ENCODE measurements around the gene RBM4.
"Not testable (repeated sequence)": the region's sequence is repeated elsewhere in the genome, so short reads cannot be mapped to it uniquely, and the experiment has no call there.

Gene RBM4

DNA sequence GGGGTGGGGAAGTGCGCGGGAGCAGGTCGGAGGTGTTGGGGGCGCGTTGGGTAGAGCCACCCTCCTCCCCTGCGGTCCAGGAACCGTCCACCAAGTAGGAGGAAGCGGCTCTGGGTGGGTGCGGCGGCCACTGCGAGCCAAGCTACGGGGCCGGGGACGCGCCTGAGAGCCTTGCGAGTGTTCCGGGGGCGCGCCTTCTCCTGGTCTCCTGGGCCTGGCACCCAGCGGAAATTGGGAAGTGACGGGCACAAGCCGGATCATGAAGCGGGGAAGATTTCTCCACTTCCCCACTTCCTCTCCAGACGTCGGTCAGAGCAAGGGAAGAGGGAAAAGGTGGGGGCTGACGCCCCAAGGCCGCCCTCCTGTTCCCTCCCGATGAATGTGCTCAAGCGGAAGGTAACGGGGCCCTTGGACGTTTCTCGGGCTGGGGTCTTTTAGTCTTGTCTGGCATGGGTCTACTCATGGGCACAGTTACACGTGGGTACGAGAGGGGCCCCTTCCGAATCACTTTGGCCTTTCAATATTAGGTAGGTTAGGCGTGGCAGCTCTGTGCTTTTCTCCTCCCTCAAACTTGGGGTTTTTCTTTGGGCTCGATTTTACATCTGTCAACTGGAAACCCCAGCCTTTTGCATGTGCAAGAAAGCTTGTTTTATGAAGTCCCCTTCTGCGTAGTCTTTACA, 21.2 kb upstream of the RBM4 start:
- no peak for DNase-seq

DNA sequence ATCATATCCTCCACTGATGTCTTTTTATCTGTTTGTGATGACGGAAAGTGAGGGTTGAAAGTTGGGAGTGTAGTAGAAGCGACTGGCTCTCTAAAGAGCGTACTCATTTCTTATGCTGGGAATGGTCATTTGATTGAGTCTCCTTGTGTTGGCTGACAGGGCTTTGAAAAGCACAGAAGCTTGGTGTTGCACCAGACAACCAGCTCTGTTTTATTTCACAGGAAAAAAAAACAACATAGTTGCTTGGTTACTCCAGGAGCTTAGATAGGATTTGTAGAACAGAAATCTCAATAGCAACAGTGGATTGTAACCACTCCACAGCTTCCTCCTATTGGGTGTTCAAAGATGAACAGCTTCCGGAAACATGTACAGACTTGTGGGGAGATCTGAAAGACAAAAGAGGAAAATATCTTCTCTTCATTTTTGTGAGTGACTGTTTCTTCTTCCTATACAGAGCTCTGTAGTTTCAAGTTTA, 19.4 kb upstream of the RBM4 start:
- DNase-seq: no peak

DNA sequence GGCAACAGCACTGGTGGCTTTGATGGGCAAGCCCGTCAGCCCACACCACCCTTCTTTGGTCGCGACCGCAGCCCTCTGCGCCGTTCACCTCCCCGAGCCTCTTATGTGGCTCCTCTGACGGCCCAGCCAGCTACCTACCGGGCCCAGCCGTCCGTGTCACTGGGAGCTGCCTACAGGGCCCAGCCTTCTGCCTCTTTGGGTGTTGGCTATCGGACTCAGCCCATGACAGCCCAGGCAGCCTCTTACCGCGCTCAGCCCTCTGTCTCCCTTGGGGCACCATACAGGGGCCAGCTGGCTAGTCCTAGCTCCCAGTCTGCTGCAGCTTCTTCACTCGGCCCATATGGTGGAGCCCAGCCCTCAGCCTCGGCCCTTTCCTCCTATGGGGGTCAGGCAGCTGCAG, 14.1 kb upstream of the RBM4 start:
- DNase-seq: no peak

DNA sequence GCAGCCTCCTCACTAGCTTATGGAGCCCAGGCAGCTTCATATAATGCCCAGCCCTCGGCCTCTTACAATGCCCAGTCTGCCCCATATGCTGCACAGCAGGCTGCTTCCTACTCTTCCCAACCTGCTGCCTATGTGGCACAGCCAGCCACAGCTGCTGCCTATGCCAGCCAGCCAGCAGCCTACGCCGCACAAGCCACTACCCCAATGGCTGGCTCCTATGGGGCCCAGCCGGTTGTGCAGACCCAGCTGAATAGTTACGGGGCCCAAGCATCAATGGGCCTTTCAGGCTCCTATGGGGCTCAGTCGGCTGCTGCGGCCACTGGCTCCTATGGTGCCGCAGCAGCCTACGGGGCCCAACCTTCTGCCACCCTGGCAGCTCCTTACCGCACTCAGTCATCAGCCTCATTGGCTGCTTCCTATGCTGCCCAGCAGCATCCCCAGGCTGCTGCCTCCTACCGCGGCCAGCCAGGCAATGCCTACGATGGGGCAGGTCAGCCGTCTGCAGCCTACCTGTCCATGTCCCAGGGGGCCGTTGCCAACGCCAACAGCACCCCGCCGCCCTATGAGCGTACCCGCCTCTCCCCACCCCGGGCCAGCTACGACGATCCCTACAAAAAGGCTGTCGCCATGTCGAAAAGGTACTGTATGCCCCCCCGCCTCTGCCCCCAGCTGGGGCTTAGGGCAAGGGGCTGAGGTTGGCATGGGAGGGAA, 13.3 kb upstream of the RBM4 start:
- DNase-seq: no peak

DNA sequence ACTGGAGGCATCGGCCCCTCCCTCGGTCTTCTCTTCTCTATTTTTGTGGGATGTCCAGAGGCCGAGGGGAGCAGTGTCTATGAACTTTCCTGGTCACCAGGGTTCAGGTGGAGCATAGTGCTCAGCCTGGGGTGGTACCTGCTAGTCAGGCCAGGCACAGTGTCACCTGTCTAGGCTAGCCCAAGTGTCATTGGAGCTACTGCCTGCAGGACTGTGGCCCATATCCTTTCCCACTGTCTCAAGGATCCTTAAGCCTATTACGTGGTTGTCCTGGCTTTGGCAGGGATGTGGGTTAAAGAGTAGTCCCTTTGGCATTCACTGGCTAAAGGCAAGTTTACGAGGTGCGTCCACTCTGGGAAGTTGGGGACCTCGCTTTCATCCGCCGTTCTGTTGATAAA, 12.8 kb upstream of the RBM4 start:
- no peak for DNase-seq

DNA sequence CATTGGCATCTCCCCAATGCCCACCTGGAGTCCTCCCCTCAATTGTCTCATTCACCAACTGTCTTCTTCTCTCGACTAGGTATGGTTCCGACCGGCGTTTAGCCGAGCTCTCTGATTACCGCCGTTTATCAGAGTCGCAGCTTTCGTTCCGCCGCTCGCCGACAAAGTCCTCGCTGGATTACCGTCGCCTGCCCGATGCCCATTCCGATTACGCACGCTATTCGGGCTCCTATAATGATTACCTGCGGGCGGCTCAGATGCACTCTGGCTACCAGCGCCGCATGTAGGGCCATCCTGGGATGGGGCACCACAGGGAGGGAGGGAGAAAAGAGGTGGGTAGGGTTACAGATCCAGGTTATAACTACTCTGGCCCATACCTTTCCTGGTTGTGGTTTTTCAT, 12.1 kb upstream of the RBM4 start:
- DNase-seq: no peak

DNA sequence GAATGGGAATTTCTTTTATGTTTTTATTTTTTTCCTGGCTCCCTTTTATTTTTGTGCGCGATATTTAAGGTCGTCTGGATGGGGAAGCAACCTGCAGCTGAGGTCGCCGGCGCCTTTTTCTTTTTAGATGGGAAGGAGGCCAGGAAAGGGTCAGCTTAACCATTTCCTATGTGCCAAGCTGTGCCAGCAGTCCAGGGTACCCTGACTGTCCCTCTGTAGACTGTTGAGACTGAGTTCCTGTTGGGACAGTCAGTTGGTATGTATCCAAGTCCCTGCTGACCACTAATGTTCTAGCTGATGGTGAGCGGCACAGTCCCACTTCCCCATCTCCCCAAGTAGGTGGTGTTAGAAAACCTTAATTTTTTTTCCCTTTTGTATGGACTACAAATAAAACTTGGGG, 11.6 kb upstream of the RBM4 start:
- no peak for DNase-seq

DNA sequence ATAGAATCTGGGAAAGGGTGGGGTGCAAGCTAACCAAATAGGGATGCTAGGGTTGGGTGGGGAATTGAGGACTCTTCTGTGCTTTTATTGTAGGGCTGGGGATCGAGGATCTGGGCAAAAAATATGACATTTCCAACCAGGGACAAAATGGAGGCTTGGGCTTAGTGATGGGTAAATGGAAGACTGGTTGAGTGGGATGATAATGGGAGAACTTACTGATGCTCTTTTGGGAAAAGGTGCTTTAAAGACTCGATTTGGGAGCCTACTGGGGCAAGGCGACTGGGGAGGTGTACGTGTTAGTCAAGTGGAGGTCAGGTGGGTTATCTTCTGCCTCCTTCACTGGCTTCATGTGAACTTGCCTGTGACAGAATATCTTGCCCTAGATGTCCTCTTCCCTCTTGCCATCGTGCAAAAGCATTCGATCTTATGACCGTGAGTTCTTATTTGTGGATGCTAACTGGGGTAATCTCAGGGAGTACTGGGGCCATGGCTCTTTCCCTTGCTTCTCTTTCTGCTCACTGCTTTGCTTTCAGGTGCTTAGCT, 10.4 kb upstream of the RBM4 start:
- DNase-seq: no peak

DNA sequence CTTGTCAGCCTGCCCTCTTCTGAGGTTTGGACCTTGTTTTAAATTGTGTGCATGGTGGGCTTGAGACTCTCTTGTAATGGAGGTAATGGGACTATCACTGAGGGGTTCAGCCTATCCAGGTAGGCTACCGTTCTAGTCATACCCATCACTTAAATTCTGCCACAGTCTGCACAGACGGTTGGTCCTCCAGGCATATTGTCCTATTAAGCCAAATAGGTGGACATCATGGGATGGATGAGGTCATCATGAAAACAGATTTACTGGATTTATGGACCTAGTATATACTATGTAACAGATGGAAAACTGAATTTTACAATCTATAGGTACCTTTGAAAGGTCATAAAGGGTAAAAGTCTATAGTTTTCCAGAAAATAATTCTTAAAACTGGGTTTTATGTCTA, 9.1 kb upstream of the RBM4 start:
- no peak for DNase-seq

DNA sequence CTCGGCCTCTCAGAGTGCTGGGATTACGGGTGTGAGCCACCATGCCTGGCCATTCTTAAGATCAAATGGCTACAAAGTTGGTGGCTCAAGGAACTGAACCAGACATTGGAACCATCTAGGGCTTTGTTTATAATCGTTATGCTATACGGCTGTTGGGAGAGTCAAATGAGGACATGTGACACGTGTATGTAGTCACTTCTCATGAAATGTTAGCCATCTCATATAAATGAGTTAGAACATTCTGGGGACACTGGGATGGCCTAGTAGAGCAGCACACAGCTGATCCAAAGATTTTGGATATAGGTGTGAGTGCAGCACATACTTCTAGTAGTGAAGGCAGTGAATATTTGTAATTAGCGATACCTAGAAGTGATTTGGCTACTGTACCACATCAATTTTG, 6.6 kb upstream of the RBM4 start:
- DNase-seq: no peak

DNA sequence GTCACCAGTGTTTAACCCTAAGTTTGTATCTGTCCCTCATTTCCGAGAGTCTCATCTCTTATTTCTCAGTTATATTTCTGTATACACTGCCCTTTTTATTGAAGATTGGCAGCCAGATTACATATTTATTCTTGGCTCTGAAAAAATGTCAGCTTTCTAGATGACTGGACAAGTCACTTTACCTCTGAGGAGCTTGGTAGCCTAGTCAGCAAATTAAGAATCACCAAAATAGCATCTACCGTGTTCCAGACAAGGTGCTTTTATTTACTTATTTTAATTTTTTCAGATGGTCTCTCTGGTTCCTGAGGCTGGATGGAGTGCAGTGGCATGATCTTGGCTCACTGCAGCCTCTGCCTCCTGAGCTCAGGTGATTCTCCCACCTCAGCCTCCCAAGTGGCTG, 5.6 kb upstream of the RBM4 start:
- no peak for DNase-seq

DNA sequence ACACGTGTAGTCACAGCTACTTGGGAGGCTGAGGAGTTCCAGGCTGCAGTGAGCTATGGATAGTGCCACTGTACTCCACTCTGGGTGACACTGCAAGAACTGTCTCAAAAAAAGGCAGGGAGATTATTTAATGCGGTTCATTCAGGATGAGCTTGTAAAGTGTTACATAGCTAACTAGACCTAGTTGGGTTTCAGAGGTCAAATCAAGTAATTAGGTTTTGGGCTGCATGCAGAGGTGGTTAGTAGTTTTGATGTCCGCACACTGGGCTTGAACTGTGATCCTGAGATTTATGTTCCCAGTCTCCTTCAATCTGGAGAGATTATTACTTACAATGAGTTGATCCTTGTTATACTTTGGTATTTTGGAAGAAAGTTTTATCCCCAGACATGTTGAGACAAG, 2.1 kb upstream of the RBM4 start:
- DNase-seq: no peak

DNA sequence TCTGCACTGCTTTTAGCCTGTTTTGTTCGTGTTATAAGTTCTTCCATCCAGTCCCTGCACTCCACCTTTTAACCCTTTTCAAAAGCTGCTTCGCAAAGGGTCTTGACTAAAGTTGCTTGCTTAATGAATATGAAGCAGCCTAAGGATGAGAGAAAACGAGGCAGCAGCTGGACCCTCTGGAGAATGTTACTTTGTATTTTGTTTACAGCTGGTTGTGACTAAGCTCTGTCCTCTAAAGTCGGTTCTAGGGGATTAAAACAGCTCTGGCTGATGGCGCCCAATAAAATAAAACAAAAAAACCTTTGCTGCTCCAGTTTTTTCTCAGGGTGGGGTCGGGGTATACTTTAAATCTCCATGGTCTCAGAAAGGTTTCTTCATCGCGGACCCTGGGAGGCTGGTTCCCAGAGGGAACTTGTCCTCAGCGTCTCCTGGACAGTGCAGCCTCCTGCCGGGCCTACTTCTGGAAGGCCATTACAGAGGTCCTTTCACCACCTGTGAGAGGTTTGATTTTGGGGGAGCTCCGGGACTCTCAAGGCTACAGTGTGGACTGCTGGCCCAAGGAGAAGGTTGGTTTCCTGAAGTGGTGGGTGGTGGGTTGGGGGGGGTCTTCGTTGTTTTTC, 836 bp upstream of the RBM4 start:
- DNase-seq: no peak

DNA sequence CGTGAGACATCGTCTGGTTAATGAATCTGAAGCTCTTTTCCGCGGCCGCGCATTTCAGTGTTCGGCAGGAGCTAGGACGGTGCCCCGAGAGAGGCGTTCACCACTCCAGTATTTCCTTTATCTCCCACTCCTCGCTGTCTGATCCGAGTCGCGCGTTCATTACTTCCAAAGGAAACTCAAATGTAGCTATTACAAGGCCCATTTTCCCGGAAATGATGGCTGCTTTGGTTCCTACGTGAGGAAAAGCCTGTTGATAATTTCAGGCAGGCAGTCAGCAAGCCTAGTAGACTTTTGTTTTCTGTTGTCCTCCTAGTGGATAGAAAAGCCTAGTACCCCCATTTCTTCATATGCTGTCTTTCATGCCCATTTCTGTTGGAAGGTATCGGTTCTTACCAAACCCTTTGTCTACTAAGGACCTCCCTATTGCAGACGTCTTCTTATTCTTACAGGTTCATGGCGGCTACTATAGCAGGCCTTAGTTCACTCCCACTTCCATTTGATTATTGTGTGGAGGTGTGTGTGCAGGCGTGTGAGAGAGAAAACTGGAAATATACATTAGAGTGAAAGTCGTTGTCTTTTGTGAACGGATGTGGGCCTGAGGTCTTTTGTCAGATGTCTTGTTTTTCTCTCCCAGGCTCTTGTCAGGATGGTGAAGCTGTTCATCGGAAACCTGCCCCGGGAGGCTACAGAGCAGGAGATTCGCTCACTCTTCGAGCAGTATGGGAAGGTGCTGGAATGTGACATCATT, 737 bp downstream of the RBM4 start:
- DNase-seq: no peak

DNA sequence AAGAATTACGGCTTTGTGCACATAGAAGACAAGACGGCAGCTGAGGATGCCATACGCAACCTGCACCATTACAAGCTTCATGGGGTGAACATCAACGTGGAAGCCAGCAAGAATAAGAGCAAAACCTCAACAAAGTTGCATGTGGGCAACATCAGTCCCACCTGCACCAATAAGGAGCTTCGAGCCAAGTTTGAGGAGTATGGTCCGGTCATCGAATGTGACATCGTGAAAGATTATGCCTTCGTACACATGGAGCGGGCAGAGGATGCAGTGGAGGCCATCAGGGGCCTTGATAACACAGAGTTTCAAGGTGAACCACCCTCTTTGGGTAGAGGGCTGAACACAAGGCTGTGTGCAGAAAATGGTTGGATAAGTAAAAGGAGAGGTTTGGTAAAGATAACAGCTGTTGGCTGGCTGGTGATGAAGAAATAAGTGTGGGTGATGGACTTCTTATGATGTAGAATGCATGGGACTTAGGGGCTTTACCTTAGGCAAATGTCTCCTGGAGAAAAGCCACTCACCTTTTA, 1.4 kb downstream of the RBM4 start:
- not testable (repeated sequence) for DNase-seq

DNA sequence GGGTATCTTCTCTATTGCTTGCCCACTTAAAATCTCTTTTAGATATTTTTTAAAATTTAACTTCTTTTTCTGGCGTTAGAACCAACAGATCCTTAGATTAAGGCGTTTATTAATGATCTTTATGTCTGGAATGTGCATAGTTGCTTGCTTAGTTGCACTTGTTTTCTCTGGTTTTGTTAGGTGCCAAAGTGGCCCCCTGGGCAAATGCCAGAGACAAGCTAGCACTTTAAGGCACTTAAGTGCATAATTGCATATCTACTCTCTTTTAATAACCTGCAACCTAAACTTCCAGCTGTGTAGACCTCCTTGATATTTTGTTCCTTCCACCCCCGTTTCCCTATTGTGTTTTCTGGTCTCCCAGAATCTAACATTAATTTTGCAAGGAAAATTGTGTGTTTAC, 3.3 kb downstream of the RBM4 start:
- no peak for DNase-seq

DNA sequence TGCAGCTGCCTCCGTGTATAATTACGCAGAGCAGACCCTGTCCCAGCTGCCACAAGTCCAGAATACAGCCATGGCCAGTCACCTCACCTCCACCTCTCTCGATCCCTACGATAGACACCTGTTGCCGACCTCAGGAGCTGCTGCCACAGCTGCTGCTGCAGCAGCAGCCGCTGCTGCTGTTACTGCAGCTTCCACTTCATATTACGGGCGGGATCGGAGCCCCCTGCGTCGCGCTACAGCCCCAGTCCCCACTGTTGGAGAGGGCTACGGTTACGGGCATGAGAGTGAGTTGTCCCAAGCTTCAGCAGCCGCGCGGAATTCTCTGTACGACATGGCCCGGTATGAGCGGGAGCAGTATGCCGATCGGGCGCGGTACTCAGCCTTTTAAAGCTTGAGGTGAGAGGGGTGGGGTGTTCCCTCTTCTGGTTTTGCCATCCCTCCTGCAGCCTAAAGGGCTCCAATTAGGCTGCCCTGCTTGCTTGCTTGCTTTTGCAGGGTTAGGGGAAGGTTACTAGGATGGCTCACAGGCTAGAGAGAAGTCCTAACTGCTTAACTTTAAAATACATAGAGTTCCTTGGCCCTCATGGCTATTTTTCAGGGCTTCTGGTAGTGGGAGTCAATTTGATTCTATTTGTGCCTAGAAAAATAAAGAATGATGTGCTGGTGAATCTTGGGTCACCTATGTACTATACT, 5.4 kb downstream of the RBM4 start:
- no peak for DNase-seq

DNA sequence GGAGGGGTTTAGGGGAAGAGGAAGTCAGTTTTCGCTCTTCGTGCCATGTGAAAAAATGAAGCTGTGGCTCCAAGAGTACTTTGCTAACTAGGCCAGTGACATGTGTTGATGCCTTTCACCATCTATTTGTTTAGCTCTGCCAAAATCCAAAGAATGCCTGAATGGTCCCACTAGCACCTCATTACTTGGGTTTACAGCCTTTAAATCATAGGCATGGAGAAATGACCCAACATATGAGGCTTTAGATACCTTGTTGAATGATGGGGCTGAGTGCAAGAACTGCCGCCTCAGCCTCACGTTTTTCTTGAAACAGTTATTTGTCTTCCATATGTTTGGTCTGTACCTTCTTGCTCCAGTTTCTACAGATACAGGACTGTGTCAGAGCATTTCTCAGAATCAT, 8.3 kb downstream of the RBM4 start:
- DNase-seq: no peak

DNA sequence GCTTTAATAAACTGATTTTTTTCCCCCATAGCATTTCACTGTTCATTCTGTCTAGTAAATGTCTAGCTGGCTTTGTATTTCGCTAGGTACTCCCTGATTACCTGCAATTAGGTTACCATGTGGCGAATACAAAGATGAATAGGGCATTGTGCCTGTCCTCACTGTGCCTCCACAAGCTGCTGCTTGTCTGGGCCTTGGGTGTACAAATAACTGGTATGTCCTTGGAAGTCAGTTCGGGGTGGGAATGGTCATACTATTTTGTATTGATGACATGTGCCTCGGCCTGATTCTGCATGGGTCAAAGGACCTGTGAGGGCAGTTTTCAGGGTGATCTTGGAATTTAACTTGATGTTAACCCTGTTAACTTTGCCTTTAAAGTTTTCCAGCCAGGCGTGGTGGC, 11.4 kb downstream of the RBM4 start:
- no peak for DNase-seq

DNA sequence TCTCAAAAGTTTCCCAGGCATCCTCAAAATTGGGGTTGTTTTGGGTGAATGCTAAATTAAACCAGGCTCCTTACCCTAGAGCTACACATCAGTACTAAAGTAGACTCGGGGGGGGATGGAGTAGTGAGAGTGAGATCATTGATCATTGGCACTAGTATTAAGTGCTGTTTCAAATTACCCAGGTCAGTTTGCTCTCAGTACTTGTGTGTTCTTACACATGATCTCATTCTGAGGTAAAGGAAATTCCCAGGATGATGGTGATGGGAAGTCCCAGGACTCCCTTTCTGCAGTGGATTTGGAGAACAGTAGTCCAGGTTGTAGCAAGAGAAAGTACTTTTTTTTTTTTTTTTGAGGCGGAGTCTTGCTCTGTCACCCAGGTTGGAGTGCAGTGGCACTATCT, 12.5 kb downstream of the RBM4 start:
- no peak for DNase-seq

DNA sequence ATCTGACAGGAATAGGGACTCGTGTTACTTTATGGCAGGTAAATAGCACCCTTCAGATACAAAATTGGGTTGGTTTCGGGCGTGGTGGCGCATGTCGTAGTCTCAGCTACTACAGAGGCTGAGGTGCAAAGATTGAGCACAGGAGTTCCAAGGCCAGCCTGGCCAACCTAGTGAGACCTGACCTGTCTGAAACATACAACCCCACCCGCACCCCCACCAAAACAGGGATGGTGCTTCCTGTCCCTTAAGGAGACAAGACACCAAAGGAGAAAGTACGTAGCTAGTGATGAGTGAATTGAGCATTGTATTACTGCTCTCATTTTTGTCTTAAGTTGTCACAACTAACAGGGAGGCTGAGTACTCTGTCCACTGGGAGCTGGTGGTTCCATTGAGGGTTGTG, 14.1 kb downstream of the RBM4 start:
- no peak for DNase-seq

DNA sequence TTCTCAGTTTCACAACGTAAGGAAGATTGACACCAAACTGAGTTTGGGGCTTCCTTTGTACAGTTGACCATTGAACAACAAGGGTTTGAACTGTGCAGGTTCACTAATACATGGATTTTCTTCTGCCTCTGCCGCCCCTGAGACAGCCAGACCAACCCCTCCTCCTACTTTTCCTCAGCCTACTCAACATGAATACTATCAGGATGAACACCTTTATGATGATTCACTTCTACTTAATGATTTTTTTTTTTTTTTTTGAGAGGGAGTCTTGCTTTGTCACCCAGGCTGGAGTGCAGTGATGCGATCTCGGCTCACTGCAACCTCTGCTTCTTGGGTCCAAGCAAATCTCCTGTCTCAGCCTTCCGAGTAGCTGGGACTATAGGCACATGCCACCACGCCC, 14.6 kb downstream of the RBM4 start:
- DNase-seq: no peak

DNA sequence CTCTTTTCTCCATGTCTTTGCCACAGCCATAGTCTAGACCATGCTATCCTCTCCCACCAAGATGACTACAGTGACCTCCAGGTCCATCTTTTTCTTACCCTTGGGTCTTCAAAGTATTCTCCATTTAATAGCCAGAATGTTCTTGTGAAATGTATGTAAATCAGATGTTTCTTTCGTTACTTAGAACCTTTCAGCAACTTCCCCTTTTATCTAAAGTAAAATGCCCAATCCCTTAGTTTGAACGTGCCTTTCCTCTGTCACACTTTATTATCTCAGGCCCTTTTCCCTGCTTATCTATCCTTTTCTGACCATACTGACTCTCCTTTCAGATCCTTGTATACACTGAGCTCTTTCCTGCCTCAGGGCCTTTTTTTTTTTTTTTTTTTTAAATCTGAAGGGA, 21.3 kb downstream of the RBM4 start:
- no peak for DNase-seq
